HCT116 (cell line): Measurements from ENCODE around the gene HSP90AB1.

Source experiments
- ATF3 ChIP-seq: IDR thresholded peaks from 2 replicates; pipeline ENCODE4 v1.6.1; 2012
- CTCF ChIP-seq, 3 experiments: fragments of 200-600 bp in 1 of 3; sonication (generic) in 1 of 3; IDR thresholded peaks in 2 of 3; conservative IDR thresholded peaks in 1 of 3; 2 replicates each; pipeline ENCODE4 v1.5.1; 2012 to 2017; ENCODE audit warnings: low read depth in 2 of 3, low read length in 2 of 3, antibody characterized with exemption in 1 of 3, borderline replicate concordance in 1 of 3, control low read depth in 1 of 3, mild to moderate bottlenecking in 1 of 3, mixed read lengths in 1 of 3, mixed run types in 1 of 3, moderate library complexity in 1 of 3; ENCODE audit not compliant: insufficient read depth in 1 of 3
- EZH2 ChIP-seq: fragments of 200-600 bp; sonication (generic); IDR thresholded peaks from 2 replicates; pipeline ENCODE4 v1.6.1; 2017; ENCODE audit warnings: antibody characterized with exemption, mixed run types
- FOSL1 ChIP-seq: IDR thresholded peaks from 2 replicates; pipeline ENCODE4 v1.6.1; 2012; ENCODE audit warnings: low read depth
- MAX ChIP-seq: IDR thresholded peaks from 2 replicates; pipeline ENCODE4 v1.6.1; 2012
- POLR2A ChIP-seq: IDR thresholded peaks from 2 replicates; pipeline ENCODE4 v1.7.0; 2011; ENCODE audit warnings: borderline replicate concordance; ENCODE audit not compliant: insufficient read depth, insufficient read length; ENCODE audit errors: extremely low read depth
- RAD21 ChIP-seq: IDR thresholded peaks from 2 replicates; pipeline ENCODE4 v1.6.1; 2012; ENCODE audit warnings: low read depth, mild to moderate bottlenecking
- REST ChIP-seq: IDR thresholded peaks from 2 replicates; pipeline ENCODE4 v1.6.1; 2012; ENCODE audit warnings: low read depth
- SIN3A ChIP-seq: IDR thresholded peaks from 2 replicates; pipeline ENCODE4 v1.6.1; 2012; ENCODE audit warnings: low read depth
- TCF7L2 ChIP-seq: IDR thresholded peaks from 2 replicates; pipeline ENCODE4 v1.7.0; 2011; ENCODE audit warnings: borderline replicate concordance, inconsistent platforms; ENCODE audit not compliant: insufficient read depth, insufficient read length; ENCODE audit errors: extremely low read depth
- ZFX ChIP-seq: fragments of 450-650 bp; IDR thresholded peaks from 2 replicates; pipeline ENCODE4 v1.6.1; 2017

- TF ChIP-seq MAX = no peak
- TF ChIP-seq REST = no peak
- TF ChIP-seq POLR2A = no peak
- no peak for TF ChIP-seq CTCF (IDR thresholded peaks at IDR 0.05 in 2 of 3, conservative IDR thresholded peaks at IDR 0.05 in 1 of 3; ENCODE audit: borderline replicate concordance in 1 of 3, insufficient read depth in 1 of 3, low read depth in 2 of 3, low read length in 2 of 3)
- TF ChIP-seq ZFX = no peak
- no peak for TF ChIP-seq RAD21
- no peak for TF ChIP-seq ATF3
- TF ChIP-seq EZH2 = no peak
- TF ChIP-seq FOSL1 = no peak
- no peak for TF ChIP-seq TCF7L2
- TF ChIP-seq SIN3A = no peak
Observed at GRCh38 chr6:44224029-44224964, 22.6 kb upstream of the HSP90AB1 start.
